Osteoblast (primary cell): ENCODE results near the gene AOPEP. TPM values are rescaled to one million over a fixed set of nuclear protein-coding genes. Genes with fewer than 3 reads are reported as not detected.

Experiments used
- DNase-seq: peaks from one replicate; pipeline ENCODE4 v3.0.0; 2011; ENCODE audit warnings: low spot score, mixed read lengths; ENCODE audit not compliant: insufficient read length; ENCODE audit errors: missing footprints
- H2AFZ ChIP-seq: 2 replicates; pipeline ENCODE4 v1.6.0; 2011; ENCODE audit warnings: mild to moderate bottlenecking, low read length
- H3K27ac ChIP-seq: 2 replicates; pipeline ENCODE4 v1.5.1; 2011; ENCODE audit warnings: mild to moderate bottlenecking, low read depth, low read length, moderate library complexity
- H3K27me3 ChIP-seq: 2 replicates; pipeline ENCODE4 v1.6.0; 2012; ENCODE audit warnings: mild to moderate bottlenecking, control low read depth, inconsistent platforms, low read length, moderate library complexity; ENCODE audit not compliant: insufficient read depth
- H3K36me3 ChIP-seq: 2 replicates; pipeline ENCODE4 v1.5.1; 2011; ENCODE audit warnings: mild to moderate bottlenecking, low read length, control low read depth, moderate library complexity; ENCODE audit not compliant: insufficient read depth
- H3K4me1 ChIP-seq: 2 replicates; pipeline ENCODE4 v1.5.1; 2011; ENCODE audit warnings: mild to moderate bottlenecking, low read length, control low read depth, moderate library complexity; ENCODE audit not compliant: insufficient read depth
- H3K4me2 ChIP-seq: 2 replicates; pipeline ENCODE4 v1.6.0; 2011; ENCODE audit warnings: mild to moderate bottlenecking, low read length; ENCODE audit not compliant: insufficient read depth
- H3K4me3 ChIP-seq: fragments of 200-600 bp; sonication (generic); 3 replicates; pipeline ENCODE4 v1.5.1; 2012; ENCODE audit warnings: mild to moderate bottlenecking, low read length, inconsistent platforms; ENCODE audit not compliant: insufficient read depth
- H3K79me2 ChIP-seq: 2 replicates; pipeline ENCODE4 v1.6.0; 2012; ENCODE audit warnings: mild to moderate bottlenecking, low read length, control low read depth, inconsistent platforms; ENCODE audit not compliant: insufficient read depth
- H3K9me3 ChIP-seq: 2 replicates; pipeline ENCODE4 v1.5.1; 2011; ENCODE audit warnings: low read depth, low read length, control low read depth
- H4K20me1 ChIP-seq: 2 replicates; pipeline ENCODE4 v1.6.0; 2012; ENCODE audit warnings: mild to moderate bottlenecking, low read length, control low read depth; ENCODE audit not compliant: insufficient read depth
- total RNA-seq: library from RNA; depleted of rRNA; stranded (reverse); fragments of >200 nt; gene quantifications from 2 replicates; pipeline ENCODE4 v1.2.3, GENCODE V29; 2012
- TF ChIP-seq, protein P1 (sequence below): IDR thresholded peaks from 2 replicates; pipeline ENCODE4 v1.5.1; 2011; ENCODE audit warnings: mild to moderate bottlenecking, low read depth, low read length, moderate library complexity; ENCODE audit errors: extremely low read depth

The AOPEP gene
- total RNA-seq, 1 donor = 131 TPM

DNA sequence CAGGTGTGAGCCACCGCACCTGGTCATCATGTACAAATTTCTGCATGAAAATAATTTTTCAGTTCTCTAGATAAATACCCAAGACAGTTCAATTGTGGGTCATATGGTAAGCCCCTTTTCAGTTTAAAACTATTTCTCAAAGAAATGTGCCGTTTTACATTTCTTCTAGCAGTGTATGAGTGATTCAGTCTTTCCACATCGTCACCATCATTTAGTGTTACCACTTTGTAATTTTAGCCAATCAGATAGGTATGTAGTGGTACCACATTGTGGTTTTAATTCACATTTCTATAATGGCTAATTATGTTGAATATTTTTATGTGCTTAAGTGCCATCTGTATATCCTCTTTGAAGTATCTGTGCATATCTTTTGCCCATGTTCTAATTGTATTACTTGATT is 163.1 kb downstream of the AOPEP start:
- no peaks in the 10 kb centered on the region for H4K20me1 ChIP-seq
- peaks cover 3% of the 10 kb centered on the region for H3K79me2 ChIP-seq
- H3K4me2 ChIP-seq = no peak overlapping the region
- TF ChIP-seq, protein P1, sequence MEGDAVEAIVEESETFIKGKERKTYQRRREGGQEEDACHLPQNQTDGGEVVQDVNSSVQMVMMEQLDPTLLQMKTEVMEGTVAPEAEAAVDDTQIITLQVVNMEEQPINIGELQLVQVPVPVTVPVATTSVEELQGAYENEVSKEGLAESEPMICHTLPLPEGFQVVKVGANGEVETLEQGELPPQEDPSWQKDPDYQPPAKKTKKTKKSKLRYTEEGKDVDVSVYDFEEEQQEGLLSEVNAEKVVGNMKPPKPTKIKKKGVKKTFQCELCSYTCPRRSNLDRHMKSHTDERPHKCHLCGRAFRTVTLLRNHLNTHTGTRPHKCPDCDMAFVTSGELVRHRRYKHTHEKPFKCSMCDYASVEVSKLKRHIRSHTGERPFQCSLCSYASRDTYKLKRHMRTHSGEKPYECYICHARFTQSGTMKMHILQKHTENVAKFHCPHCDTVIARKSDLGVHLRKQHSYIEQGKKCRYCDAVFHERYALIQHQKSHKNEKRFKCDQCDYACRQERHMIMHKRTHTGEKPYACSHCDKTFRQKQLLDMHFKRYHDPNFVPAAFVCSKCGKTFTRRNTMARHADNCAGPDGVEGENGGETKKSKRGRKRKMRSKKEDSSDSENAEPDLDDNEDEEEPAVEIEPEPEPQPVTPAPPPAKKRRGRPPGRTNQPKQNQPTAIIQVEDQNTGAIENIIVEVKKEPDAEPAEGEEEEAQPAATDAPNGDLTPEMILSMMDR = no peak
- no peak overlapping the region for H3K27ac ChIP-seq
- no peak for DNase-seq
- no peaks in the 10 kb centered on the region for H3K9me3 ChIP-seq
- H3K4me3 ChIP-seq = no peak overlapping the region
- no peaks in the 10 kb centered on the region for H3K27me3 ChIP-seq
- no peaks in the 10 kb centered on the region for H3K36me3 ChIP-seq
- peaks cover 34% of the 10 kb centered on the region for H3K4me1 ChIP-seq
- H2AFZ ChIP-seq = no peak overlapping the region

DNA sequence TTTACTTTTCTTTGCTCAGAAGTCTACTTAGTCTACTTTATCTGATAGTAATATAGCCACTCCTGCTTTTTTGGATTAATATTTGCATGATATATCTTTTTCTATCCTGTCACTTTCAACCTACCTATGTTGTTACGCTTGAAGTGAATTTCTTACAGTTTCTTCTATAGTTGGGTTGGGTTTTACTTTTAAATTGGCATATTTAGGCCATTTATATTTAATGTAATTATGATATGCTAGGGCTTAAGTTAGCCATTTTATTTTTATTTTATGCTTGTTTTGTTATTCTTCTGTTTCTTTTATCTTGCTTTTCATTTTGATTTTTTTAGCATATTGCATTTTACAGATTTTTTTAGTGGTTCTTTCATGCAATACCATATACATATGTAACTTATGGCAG is 164.7 kb downstream of the AOPEP start:
- no peak overlapping the region for H3K27ac ChIP-seq
- no peaks in the 10 kb centered on the region for H4K20me1 ChIP-seq
- no peak for DNase-seq
- H3K4me3 ChIP-seq = no peak overlapping the region
- no peaks in the 10 kb centered on the region for H3K27me3 ChIP-seq
- TF ChIP-seq, protein P1 = no peak
- H2AFZ ChIP-seq = no peak overlapping the region
- no peak overlapping the region for H3K4me2 ChIP-seq
- H3K4me1 ChIP-seq = peaks cover 24% of the 10 kb centered on the region
- H3K9me3 ChIP-seq = no peaks in the 10 kb centered on the region
- H3K79me2 ChIP-seq = peaks cover 3% of the 10 kb centered on the region
- H3K36me3 ChIP-seq = no peaks in the 10 kb centered on the region

DNA sequence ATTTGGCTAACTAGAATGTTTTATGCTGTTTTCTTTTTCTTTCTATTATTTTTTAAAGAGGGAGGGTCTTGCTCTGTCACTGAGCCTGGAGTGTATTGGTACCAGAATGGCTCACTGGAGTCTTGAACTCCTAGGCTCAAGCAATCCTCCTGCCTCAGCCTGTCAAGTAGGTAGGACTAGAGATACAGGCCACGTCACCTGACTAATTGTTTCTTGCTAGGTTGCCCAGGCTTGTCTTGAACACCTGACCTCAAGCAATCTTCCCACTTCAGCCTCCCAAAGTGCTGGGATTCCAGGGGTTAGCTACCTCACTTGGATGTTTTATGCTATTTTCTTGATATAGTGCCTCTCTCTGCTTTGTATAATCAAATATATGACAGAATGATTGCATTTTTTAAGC is 166.2 kb downstream of the AOPEP start:
- H3K4me3 ChIP-seq = no peak overlapping the region
- TF ChIP-seq, protein P1 = no peak
- no peaks in the 10 kb centered on the region for H4K20me1 ChIP-seq
- no peak overlapping the region for H3K4me2 ChIP-seq
- no peaks in the 10 kb centered on the region for H3K9me3 ChIP-seq
- H3K4me1 ChIP-seq = peaks cover 19% of the 10 kb centered on the region
- H3K36me3 ChIP-seq = no peaks in the 10 kb centered on the region
- H3K79me2 ChIP-seq = peaks cover 3% of the 10 kb centered on the region
- no peak overlapping the region for H3K27ac ChIP-seq
- no peaks in the 10 kb centered on the region for H3K27me3 ChIP-seq
- no peak for DNase-seq
- H2AFZ ChIP-seq = no peak overlapping the region

- Histone ChIP-seq H4K20me1 (no peaks in the 10 kb centered on the region), H3K4me3 (no peak overlapping the region), H3K27me3 (no peaks in the 10 kb centered on the region), H3K4me2 (no peak overlapping the region), H2AFZ (no peak overlapping the region), H3K79me2 (no peaks in the 10 kb centered on the region), H3K27ac (no peak overlapping the region), H3K4me1 (peaks cover 17% of the 10 kb centered on the region), H3K36me3 (no peaks in the 10 kb centered on the region), H3K9me3 (no peaks in the 10 kb centered on the region)
- no peak for DNase-seq
- TF ChIP-seq, protein P1 = no peak
These were observed 167.7 kb downstream of the AOPEP start for GRCh38 chr9:94894094-94894699.
